ENCODE measurements around the gene CACNA1I. TPM values are rescaled to one million over a fixed set of nuclear protein-coding genes. Genes with fewer than 3 reads are reported as not detected.

Gene CACNA1I
- total RNA-seq, 3 donors from 2014 or later = 0.19 to 0.41 (median 0.20) TPM

GRCh38 chr22:39638958-39639357 lies 68.4 kb downstream of the CACNA1I start:
- ATAC-seq (no peak), DNase-seq (no peak)
- Histone ChIP-seq H3K4me1 (ENCODE audit: low read depth) (no peaks in the 10 kb centered on the region), H3K9me3 (no peaks in the 10 kb centered on the region), H3K4me3 (no peak overlapping the region), H3K36me3 (ENCODE audit: low read depth) (no peaks in the 10 kb centered on the region)
- no peak for TF ChIP-seq CTCF (IDR thresholded peaks at IDR 0.05)
- intact Hi-C loops (cut with DNase I, micrococcal nuclease) = no loop called here

DNA sequence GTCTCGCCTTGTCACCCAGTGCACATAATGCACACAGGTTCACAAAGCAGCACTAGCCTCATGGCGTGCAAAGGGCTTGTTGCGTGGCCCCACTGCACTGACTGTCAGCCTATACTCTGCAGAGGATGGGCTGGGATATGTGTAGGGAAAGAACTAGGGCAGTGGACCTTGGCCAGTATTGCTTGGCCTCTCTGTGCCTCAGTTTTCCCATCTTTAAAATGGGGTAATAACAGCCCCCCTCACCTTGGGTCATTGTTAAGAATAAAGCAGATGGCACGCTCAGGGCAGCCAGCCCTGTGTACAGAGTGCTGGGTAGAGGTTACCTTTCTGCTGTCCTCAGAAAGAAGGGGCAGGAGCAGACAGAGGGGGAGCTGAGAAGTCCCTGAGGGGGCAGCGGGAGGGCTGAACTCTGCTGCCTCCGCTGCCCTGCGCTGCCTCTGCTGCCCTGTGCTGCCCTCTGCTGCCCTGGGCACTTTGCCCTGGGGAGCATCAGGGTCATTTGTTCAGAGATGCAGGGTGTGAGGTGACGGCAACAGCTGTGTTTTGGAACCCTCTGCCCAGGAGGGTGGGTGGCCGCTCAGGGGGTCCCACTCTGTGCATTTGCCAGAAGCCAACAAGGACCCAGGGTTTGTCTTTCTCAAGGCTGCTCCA lies 71.2 kb downstream of the CACNA1I start:
- intact Hi-C loops (cut with DNase I, micrococcal nuclease) = no loop called here
- DNase-seq = no peak
- no peak for ATAC-seq
- TF ChIP-seq CTCF (IDR thresholded peaks at IDR 0.05) = no peak
- Histone ChIP-seq H3K4me3 (no peak overlapping the region), H3K4me1 (ENCODE audit: low read depth) (no peaks in the 10 kb centered on the region), H3K36me3 (ENCODE audit: low read depth) (no peaks in the 10 kb centered on the region), H3K9me3 (no peaks in the 10 kb centered on the region)

DNA sequence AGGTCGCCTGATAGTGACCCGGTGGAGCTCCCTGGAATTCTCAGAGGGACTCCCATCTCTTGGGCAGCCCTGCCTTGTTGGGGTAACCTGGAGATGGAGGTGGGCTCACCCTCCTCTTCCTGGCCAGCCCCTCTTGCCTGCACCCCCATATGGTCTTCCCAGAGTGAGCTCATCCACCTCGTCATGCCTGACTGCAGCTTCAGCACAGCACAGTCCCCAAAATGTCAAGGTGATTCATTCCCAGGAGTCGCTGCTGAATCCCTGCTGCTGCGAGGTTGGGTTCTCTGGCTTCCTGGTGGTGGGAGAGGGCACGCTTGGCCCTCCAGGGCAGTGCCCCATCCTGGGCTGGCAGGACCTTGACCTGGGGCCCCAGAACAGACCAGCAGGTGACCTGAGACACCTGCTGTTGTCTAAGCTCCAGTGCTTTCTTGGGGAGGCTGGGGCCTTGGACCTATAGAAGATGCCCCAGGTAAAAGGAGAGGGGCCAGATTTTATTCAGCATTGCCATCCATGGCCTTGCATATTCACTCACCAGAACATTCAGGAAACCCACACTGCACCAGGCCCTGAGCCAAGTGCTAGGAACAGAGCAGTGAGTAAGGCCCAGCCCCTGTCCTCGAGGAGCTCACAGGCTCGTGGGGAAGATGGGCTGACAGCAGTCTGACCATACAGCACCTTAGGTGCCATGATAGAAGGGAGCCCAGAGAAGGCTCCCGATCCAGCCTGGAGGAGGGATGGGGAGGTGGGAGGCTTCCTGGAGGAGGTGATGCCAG lies 72.9 kb downstream of the CACNA1I start:
- TF ChIP-seq CTCF (IDR thresholded peaks at IDR 0.05) = no peak
- Histone ChIP-seq H3K4me3 (no peak overlapping the region), H3K36me3 (ENCODE audit: low read depth) (no peaks in the 10 kb centered on the region), H3K9me3 (no peaks in the 10 kb centered on the region), H3K4me1 (ENCODE audit: low read depth) (no peaks in the 10 kb centered on the region)
- no peak for ATAC-seq
- DNase-seq = no peak
- intact Hi-C loops (cut with DNase I, micrococcal nuclease) = no loop called here

- no peak for DNase-seq
- no peak overlapping the region for H3K4me3 ChIP-seq
- H3K9me3 ChIP-seq = no peaks in the 10 kb centered on the region
- H3K36me3 ChIP-seq (ENCODE audit: low read depth) = no peaks in the 10 kb centered on the region
- TF ChIP-seq CTCF (IDR thresholded peaks at IDR 0.05) = no peak
- intact Hi-C loops (cut with DNase I, micrococcal nuclease) = no loop called here
- H3K4me1 ChIP-seq (ENCODE audit: low read depth) = no peaks in the 10 kb centered on the region
- no peak for ATAC-seq
Observed at GRCh38 chr22:39645532-39645931, 75.0 kb downstream of the CACNA1I start.

- no peak for ATAC-seq
Observed at GRCh38 chr22:39646398-39647063, 76.0 kb downstream of the CACNA1I start.

More at GRCh38 chr22:39646398-39647063, 76.0 kb downstream of the CACNA1I start:
- TF ChIP-seq CTCF (IDR thresholded peaks at IDR 0.05) = no peak
- no peaks in the 10 kb centered on the region for H3K36me3 ChIP-seq (ENCODE audit: low read depth)
- no peak overlapping the region for H3K4me3 ChIP-seq
- no peak for DNase-seq
- no peaks in the 10 kb centered on the region for H3K9me3 ChIP-seq
- intact Hi-C loops (cut with DNase I, micrococcal nuclease) = no loop called here
- H3K4me1 ChIP-seq (ENCODE audit: low read depth) = no peaks in the 10 kb centered on the region

All from mucosa of descending colon (tissue), 3 donors.